ENCODE measurements around the gene C6orf47. TPM values are rescaled to one million over a fixed set of nuclear protein-coding genes. Genes with fewer than 3 reads are reported as not detected.
A peak's percentile ranks its signal among the peaks of the same experiment; 100 is the strongest.

C6orf47 gene
- polyA plus RNA-seq, 3 donors from 2014 or later: 23.6 to 41.6 (median 26.3) TPM

DNA sequence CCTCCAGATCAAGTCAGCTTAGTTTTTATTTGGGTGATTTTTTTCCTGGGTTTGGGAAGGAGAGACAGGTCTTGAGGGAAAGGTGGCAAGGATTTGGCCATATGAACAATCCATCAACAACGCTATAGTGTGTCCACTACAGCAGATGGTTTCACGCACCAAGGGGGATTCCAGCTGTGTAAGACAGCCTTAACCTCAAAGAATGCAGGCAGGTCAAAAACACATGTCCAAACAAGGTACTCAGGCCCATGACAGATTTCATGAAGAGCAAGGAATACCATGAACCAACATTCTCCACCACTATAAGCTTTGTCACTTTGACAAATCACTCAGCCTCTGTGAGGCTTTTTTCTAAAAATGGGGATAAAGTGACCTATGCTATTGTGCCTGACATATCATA is 43.6 kb downstream of the C6orf47 start:
- Mint-ChIP-seq H3K27ac (peak overlapping the region in 1 of 6 donors; percentile 63), H3K36me3 (no peaks in the 10 kb centered on the region)
- no peak for DNase-seq

GRCh38 chr6:31615748-31616147 is 44.8 kb downstream of the C6orf47 start:
- Mint-ChIP-seq H3K9me3 (no peaks in the 10 kb centered on the region), H3K27me3 (ENCODE audit: low read depth in 3 of 3) (peaks cover 6 to 12% (median 8%) of the 10 kb centered on the region in 3 donors), H3K4me3 (no peak overlapping the region), H3K36me3 (no peaks in the 10 kb centered on the region), H3K4me1 (peaks cover 8% of the 10 kb centered on the region in 2 donors), H3K27ac (peak overlapping the region in 1 of 6 donors; percentile 5)
- no peak for DNase-seq

More for the DNA sequence above, 43.6 kb downstream of the C6orf47 start:
- Mint-ChIP-seq H3K27me3 (ENCODE audit: low read depth in 3 of 3) (peaks cover 11 to 19% (median 14%) of the 10 kb centered on the region in 3 donors), H3K4me3 (peak overlapping the region in 1 of 5 donors; percentile 46), H3K9me3 (no peaks in the 10 kb centered on the region), H3K4me1 (peaks cover 19% of the 10 kb centered on the region in 2 donors)

- H3K27me3 Mint-ChIP-seq (ENCODE audit: low read depth in 3 of 3): peaks cover 2 to 6% (median 2%) of the 10 kb centered on the region in 3 donors
- H3K36me3 Mint-ChIP-seq: no peaks in the 10 kb centered on the region
- H3K4me1 Mint-ChIP-seq: peaks cover 5 to 7% of the 10 kb centered on the region in 2 donors
- peak within 1 kb of the TSS in 4 of 6 donors; percentile 5 to 67 (median 32) for H3K27ac Mint-ChIP-seq
- DNase-seq: no peak
- no peaks in the 10 kb centered on the region for H3K9me3 Mint-ChIP-seq
- H3K4me3 Mint-ChIP-seq: peak within 1 kb of the TSS in 1 of 5 donors; percentile 31
Measured at GRCh38 chr6:31614684-31615578, 45.6 kb downstream of the C6orf47 start, which contains the start of gene AIF1. Gene AIF1 (plus strand): TSS chr6:31615234. CDS start chr6:31615330, 96 bp downstream.

DNA sequence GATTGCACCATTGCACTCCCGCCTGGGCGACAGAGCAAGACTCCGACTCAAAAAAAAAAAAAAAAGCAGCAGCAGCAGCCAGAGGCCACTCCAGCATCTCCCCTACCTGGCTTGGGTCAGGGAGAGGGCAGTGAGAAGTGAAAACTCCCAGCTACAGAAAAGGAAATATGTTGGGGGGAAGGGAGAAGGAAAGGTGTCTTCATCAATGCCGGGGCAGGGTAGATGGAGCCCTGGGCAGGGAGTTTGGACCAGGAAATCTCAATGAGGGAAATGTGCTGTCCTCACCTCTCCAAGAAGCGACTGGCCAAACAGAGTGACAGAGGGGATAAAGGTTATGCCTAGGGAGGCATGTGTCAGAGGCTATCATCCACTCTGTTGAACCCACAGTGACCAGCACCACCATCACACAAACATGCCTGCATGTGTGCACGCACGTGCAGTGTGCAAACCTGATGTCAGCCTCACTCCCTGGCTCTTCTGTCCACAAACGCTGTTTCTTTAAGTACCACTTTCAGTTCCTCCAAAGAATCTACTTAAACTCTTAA is 46.4 kb downstream of the C6orf47 start:
- Mint-ChIP-seq H3K27me3 (ENCODE audit: low read depth in 3 of 3) (peaks cover 1 to 4% (median 2%) of the 10 kb centered on the region in 3 donors), H3K27ac (no peak overlapping the region), H3K9me3 (no peaks in the 10 kb centered on the region), H3K4me3 (no peak overlapping the region), H3K4me1 (peaks cover 0 to 1% of the 10 kb centered on the region in 2 donors), H3K36me3 (no peaks in the 10 kb centered on the region)
- no peak for DNase-seq

DNA sequence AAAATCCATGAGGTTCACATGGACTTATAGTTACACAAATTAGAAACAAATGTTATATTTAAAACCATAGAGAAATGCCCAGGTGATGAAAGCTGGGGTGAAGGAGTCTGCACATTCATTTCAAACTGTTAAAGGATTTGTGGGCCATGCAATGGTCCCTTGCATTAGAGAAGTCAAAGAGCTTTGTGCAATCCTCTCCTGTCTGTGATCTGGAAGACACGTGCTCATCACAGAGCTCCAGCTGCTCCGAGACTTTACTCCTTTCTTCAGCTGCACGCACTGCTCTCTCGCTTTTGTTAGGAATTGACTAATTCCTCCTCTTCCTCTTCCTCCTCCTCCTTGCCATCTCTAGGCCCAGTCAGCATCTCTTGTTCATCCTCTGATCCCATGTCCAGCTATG is 49.6 kb downstream of the C6orf47 start:
- H3K27me3 Mint-ChIP-seq (ENCODE audit: low read depth in 3 of 3): peaks cover 2 to 7% (median 2%) of the 10 kb centered on the region in 3 donors
- no peak overlapping the region for H3K4me3 Mint-ChIP-seq
- H3K9me3 Mint-ChIP-seq: no peaks in the 10 kb centered on the region
- no peaks in the 10 kb centered on the region for H3K4me1 Mint-ChIP-seq
- DNase-seq: no peak
- H3K36me3 Mint-ChIP-seq: no peaks in the 10 kb centered on the region
- H3K27ac Mint-ChIP-seq: no peak overlapping the region

DNA sequence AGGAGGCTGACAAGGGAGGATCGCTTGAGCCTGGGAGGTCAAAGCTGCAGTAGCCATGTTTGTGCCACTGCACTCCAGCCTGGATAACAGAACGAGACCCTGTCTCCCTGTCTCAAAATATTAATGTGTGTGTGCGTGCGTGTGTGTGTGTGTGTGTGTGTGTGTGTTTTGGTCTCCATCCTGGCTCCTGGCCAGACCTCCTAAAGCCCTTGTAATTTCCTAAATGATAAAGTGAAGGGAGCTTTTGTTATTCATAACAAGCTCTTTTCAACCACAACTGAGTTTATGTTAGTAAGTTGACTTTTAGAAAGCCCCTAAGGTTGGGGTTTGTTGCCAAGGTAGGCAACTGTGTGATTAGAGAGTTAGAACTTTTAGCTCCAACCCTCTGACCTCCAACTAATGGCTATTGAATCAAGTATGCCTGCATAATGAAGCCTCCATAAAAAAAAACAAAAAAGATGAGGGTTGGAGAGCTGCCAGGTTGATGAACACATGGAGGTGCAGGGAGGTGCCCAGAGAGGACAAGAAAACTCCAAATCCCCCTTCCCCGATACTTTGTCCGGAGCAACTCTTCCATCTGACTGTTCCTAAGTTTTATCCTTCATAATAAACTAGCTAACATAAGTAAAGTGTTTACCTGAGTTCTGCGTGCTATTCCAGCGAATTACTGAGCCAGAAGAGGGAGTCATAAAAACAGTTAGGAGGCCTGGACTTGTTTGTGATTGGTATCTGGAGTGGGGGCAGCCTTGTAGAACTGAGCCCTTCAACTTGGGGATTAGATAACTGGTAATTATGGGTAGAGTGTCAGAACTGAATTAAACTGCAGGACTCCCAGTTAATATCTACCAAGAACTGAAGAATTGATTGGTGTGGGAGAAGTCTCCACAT is 50.8 kb downstream of the C6orf47 start:
- no peak for DNase-seq
- peaks cover 0 to 7% (median 2%) of the 10 kb centered on the region in 3 donors for H3K27me3 Mint-ChIP-seq (ENCODE audit: low read depth in 3 of 3)
- H3K4me1 Mint-ChIP-seq: no peaks in the 10 kb centered on the region
- H3K27ac Mint-ChIP-seq: no peak overlapping the region
- no peaks in the 10 kb centered on the region for H3K9me3 Mint-ChIP-seq
- H3K4me3 Mint-ChIP-seq: no peak overlapping the region
- H3K36me3 Mint-ChIP-seq: no peaks in the 10 kb centered on the region

Other genes starting within 250 kb of the C6orf47 start
- gene MICB, start 162.6 kb downstream of the C6orf47 start, polyA plus RNA-seq: 10 to 100 TPM in 2 of 3 donors, 1 to 10 TPM in 1; 7.4 to 15.2 (median 10.3) TPM
- not detected for gene MCCD1, start 131.8 kb downstream of the C6orf47 start, polyA plus RNA-seq
- 10 to 100 TPM; 49.7 to 71.6 (median 56.2) TPM for gene DDX39B, start 118.8 kb downstream of the C6orf47 start, polyA plus RNA-seq
- gene ATP6V1G2, start 114.2 kb downstream of the C6orf47 start, polyA plus RNA-seq: not detected
- gene NFKBIL1, start 113.2 kb downstream of the C6orf47 start, polyA plus RNA-seq: 10 to 100 TPM in 2 of 3 donors, 1 to 10 TPM in 1; 5.0 to 15.0 (median 13.6) TPM
- 1 to 10 TPM; 1.4 to 6.6 (median 3.1) TPM for gene LTA, start 88.5 kb downstream of the C6orf47 start, polyA plus RNA-seq
- 1 to 10 TPM; 2.1 to 5.9 (median 5.6) TPM for gene TNF, start 85.2 kb downstream of the C6orf47 start, polyA plus RNA-seq
- gene LTB, start 78.4 kb downstream of the C6orf47 start, polyA plus RNA-seq: 100 to 1,000 TPM; 132 to 137 (median 133) TPM
- gene LST1, start 74.5 kb downstream of the C6orf47 start, polyA plus RNA-seq: 10 to 100 TPM; 20.3 to 44.8 (median 42.3) TPM
- gene NCR3, start 67.8 kb downstream of the C6orf47 start, polyA plus RNA-seq: 100 to 1,000 TPM; 393 to 414 (median 409) TPM
- gene AIF1, start 45.5 kb downstream of the C6orf47 start, polyA plus RNA-seq: 10 to 100 TPM in 2 of 3 donors, 1 to 10 TPM in 1; 6.6 to 44.1 (median 40.3) TPM
- 10 to 100 TPM in 1 of 3 donors, 1 to 10 TPM in 1, not detected in 1; 2.3 to 13.4 TPM for gene PRRC2A, start 40.1 kb downstream of the C6orf47 start, polyA plus RNA-seq
- gene BAG6, start 8.1 kb downstream of the C6orf47 start, polyA plus RNA-seq: 10 to 100 TPM in 2 of 3 donors, 1 to 10 TPM in 1; 8.5 to 22.7 (median 16.2) TPM
- gene APOM, start 4.9 kb downstream of the C6orf47 start, polyA plus RNA-seq: 1 to 10 TPM; 1.8 to 5.7 (median 3.9) TPM
- gene GPANK1, start 4.2 kb upstream of the C6orf47 start, polyA plus RNA-seq: 10 to 100 TPM; 17.2 to 29.3 (median 22.9) TPM
- gene CSNK2B, start 5.3 kb upstream of the C6orf47 start, polyA plus RNA-seq: 100 to 1,000 TPM; 253 to 291 (median 289) TPM
- 1 to 10 TPM in 1 of 3 donors, under 1 TPM in 2; 0.44 to 1.8 (median 0.47) TPM for gene LY6G5B, start 9.2 kb upstream of the C6orf47 start, polyA plus RNA-seq
- 1 to 10 TPM; 4.6 to 9.7 (median 6.1) TPM for gene LY6G5C, start 20.3 kb upstream of the C6orf47 start, polyA plus RNA-seq
- gene ABHD16A, start 42.5 kb upstream of the C6orf47 start, polyA plus RNA-seq: 10 to 100 TPM; 43.6 to 53.7 (median 47.0) TPM
- gene LY6G6F, start 46.1 kb upstream of the C6orf47 start, polyA plus RNA-seq: 1 to 10 TPM in 1 of 3 donors, not detected in 2; 2.5 TPM
- not detected for gene LY6G6D, start 54.6 kb upstream of the C6orf47 start, polyA plus RNA-seq
- not detected for gene LY6G6C, start 61.0 kb upstream of the C6orf47 start, polyA plus RNA-seq
- 10 to 100 TPM in 1 of 3 donors, 1 to 10 TPM in 2; 2.6 to 10.9 (median 6.3) TPM for gene MPIG6B, start 62.6 kb upstream of the C6orf47 start, polyA plus RNA-seq
- 100 to 1,000 TPM in 1 of 3 donors, 10 to 100 TPM in 2; 58.5 to 112 (median 74.9) TPM for gene DDAH2, start 68.5 kb upstream of the C6orf47 start, polyA plus RNA-seq
- 1,000 to 10,000 TPM; 1,179 to 1,674 (median 1,350) TPM for gene CLIC1, start 75.8 kb upstream of the C6orf47 start, polyA plus RNA-seq
- gene MSH5, start 79.2 kb upstream of the C6orf47 start, polyA plus RNA-seq: 1 to 10 TPM in 2 of 3 donors, not detected in 1; 2.1 to 2.5 TPM
- gene SAPCD1, start 101.9 kb upstream of the C6orf47 start, polyA plus RNA-seq: not detected
- gene VWA7, start 116.5 kb upstream of the C6orf47 start, polyA plus RNA-seq: 1 to 10 TPM in 1 of 3 donors, under 1 TPM in 2; 0.21 to 1.8 (median 0.93) TPM
- 10 to 100 TPM; 26.5 to 44.6 (median 28.8) TPM for gene VARS1, start 135.0 kb upstream of the C6orf47 start, polyA plus RNA-seq
- gene LSM2, start 146.2 kb upstream of the C6orf47 start, polyA plus RNA-seq: 10 to 100 TPM; 77.7 to 97.1 (median 94.6) TPM
- 1 to 10 TPM in 2 of 3 donors, under 1 TPM in 1; 0.70 to 3.8 (median 2.4) TPM for gene HSPA1L, start 154.5 kb upstream of the C6orf47 start, polyA plus RNA-seq
- gene HSPA1A, start 154.8 kb upstream of the C6orf47 start, polyA plus RNA-seq: 10 to 100 TPM in 2 of 3 donors, 1 to 10 TPM in 1; 9.7 to 81.3 (median 22.5) TPM
- gene HSPA1B, start 167.0 kb upstream of the C6orf47 start, polyA plus RNA-seq: 1 to 10 TPM; 1.5 to 3.2 (median 1.9) TPM
- 10 to 100 TPM; 37.5 to 44.9 (median 40.5) TPM for gene NEU1, start 202.0 kb upstream of the C6orf47 start, polyA plus RNA-seq
- gene SLC44A4, start 218.2 kb upstream of the C6orf47 start, polyA plus RNA-seq: not detected
- gene EHMT2, start 236.9 kb upstream of the C6orf47 start, polyA plus RNA-seq: 10 to 100 TPM; 18.8 to 52.1 (median 21.5) TPM
- gene ZBTB12, start 241.3 kb upstream of the C6orf47 start, polyA plus RNA-seq: not detected

Measured in immature natural killer cell (primary cell).